GM12873 (cell line): ENCODE measurements around the gene BTNL8.

ENCODE experiments used
- CTCF ChIP-seq: IDR thresholded peaks from 2 replicates; pipeline ENCODE4 v1.5.1; 2012; ENCODE audit warnings: low read depth, mild to moderate bottlenecking, moderate library complexity, low read length, control low read depth; ENCODE audit not compliant: insufficient read depth; ENCODE audit errors: missing control alignments

BTNL8 gene

GRCh38 chr5:180990882-180991242, 91.9 kb downstream of the BTNL8 start:
- no peak for TF ChIP-seq CTCF
